ENCODE measurements around the gene OGT.
"Not testable (repeated sequence)": the region's sequence is repeated elsewhere in the genome, so short reads cannot be mapped to it uniquely, and the experiment has no call there.

Gene OGT

DNA sequence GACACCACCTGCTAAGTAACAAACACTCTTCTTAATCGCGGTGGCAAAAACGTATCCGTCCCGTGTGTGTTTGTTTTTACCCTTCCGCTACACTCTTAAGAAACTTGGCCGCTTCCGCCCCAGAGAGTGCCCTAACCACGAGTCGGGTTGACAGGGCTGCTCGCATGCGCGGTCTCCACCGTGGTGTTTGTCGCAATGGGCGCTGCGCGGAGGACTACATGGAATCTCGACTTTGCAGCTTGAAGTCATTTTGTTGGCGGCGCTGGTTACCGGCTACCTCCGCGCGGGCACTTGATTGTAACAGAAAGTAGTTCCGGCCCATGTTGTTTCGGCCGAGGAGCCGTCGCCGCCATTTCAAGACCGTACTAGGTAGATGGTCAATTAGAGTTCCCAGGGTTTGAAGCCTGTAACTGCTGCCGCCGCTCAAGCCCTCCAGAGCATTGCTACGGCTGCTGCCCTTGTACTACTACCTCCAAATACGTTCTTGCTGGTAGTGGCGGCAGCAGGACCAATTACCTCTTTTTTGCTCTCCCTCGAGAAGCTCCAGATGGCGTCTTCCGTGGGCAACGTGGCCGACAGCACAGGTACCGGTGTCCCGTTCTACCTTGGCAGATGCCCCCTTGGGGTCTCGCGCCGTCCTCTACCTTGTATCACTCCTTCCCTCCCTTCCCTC lies at the start of gene OGT:
Gene OGT (plus strand): TSS at position 352 of the 673 bp plus-strand sequence. CDS start 196 bp downstream, at position 548.
- peak; percentile 81 to 89 for DNase-seq (ENCODE audit: low read depth in 2 of 2)

DNA sequence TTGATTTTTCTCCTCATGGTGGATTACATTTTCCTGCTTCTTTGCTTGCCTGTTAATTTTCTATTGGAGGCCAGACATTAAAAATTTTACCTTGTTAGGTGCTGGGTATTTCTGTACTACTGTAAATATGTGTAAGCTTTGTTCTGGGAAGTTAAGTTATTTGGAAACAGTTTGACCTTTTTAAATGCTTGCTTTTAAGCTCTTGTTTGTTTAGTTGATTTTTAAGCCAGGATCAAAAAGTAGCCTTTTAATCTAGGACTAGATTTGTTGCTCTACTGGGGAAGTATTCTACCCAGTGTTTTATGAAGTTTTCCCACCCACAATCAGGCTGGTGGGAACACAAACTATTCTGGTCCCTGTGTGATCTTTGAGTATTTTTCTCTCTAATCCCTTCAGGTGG lies 45.1 kb upstream of the OGT start:
- DNase-seq (ENCODE audit: low read depth in 2 of 2) = no peak

DNA sequence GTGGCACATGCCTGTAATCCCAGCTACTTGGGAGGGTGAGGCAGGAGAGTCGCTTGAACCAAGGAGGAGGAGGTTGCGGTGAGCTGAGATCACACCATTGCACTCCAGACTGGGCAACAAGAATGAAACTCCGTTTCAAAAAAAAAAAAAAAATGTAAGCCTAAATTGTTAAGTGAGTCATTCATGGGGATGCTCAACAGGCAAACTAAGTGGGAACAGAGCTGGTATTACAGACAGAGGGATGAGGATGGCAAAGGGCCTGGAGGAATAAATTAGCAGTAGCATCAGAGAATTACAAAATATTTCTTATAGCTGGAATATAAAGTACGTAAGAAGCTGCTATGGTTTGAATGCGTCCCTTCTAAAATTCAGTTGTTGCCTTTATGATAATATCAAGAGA lies 43.4 kb upstream of the OGT start:
- DNase-seq (ENCODE audit: low read depth in 2 of 2) = no peak

DNA sequence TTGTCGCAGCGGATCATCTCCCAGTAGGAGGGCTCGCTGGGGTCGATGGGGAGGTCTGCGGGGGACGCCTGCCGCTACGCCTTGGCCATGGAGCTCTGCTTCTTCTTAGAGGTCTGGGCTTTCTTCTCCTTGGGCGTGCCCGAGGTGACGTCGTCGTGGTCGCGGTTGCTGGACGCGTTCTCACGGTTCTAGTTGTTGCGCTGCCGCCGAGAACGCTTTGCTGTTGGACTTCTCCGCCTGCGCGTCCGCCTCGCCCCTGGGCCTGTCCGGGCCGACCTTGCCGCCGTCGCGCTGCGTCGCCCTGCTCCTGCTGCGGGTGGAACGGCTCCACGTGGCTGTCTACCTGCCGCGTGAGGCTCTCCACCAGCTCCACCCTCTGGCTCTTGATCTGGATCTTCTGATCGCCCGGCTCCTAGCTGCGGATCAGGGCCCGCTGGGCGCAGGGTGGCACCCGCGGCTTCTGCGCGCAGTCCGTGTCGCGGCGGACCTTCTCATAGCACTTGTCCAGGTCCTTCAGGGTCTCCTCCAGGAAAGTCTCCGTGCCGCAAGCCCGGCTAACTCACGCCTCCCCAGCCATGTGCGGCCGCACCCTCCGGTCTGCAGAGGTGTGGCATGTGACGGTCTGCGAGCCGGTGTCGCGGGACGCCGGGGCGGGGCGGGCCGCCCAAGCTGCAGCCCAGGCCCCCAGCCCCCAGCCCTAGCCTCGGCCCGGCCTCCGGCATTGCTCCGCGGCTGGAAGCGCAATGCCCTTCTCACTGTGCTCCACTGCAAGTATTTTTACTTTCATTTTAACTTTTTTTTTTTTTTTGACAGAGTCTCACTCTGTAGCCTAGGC lies 40.5 kb upstream of the OGT start:
- DNase-seq (ENCODE audit: low read depth in 2 of 2) = peak in 1 of 2 donors; percentile 2

DNA sequence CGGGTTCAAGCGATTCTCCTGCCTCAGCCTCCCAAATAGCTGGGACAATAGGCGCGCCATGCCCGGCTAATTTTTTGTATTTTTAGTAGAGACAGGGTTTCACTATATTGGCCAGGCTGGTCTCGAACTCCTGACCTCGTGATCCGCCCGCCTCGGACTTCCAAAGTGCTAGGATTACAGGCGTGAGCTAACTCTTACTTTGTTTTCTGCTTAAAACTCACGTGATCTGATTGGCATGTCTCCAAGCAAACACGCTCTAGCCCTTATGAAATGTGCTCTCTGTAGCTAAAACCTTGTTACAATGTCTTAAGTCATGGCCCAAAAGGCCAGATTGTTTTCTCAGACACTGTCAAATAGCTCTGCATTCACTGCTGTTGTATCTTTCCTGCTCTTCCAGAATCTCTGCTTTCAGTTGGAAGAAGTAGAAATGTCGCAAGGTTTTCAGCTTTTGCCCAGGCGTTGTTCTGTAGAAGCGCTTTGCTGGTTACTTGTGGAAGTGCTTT lies 39.7 kb upstream of the OGT start:
- no peak for DNase-seq (ENCODE audit: low read depth in 2 of 2)

DNA sequence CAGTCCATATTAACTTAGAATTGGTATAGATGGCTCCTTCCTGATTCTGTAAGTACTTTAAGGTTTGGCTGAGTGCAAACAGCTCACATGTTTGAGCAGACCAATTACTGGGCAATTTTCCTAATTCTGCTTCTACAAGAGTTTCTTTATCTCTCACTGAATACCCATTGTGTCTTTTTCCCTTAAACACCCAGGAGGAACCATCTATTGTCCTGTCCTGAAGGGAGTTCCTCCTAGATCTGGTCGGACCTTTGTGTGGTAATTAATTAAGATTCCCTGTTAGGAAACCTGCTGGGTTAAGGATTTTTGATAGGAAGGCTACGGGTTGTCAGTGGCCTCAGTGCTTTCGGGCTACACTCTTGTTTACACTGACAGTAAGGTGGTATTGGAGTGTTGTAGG lies 36.9 kb upstream of the OGT start:
- DNase-seq (ENCODE audit: low read depth in 2 of 2) = not testable (repeated sequence)

DNA sequence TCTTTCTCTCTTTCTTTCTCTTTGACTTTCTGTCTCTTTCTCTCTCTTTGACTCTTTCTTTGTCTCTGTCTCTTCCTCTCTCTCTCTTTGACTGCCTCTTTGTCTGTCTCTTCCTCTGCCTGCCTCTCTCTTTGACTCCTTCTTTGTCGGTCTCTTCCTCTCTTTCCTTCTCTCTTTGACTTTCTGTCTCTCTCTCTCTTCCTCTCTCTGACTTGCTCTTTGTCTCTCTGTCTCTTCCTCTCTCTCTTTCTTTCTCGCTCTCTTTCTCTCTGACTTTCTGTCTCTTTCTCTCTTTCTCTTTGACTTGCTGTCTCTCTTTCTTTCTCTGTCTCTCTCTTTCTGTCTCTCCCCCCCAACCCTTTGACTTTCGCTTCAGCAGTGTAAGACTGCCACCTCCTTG lies 36.4 kb upstream of the OGT start:
- no peak for DNase-seq (ENCODE audit: low read depth in 2 of 2)

DNA sequence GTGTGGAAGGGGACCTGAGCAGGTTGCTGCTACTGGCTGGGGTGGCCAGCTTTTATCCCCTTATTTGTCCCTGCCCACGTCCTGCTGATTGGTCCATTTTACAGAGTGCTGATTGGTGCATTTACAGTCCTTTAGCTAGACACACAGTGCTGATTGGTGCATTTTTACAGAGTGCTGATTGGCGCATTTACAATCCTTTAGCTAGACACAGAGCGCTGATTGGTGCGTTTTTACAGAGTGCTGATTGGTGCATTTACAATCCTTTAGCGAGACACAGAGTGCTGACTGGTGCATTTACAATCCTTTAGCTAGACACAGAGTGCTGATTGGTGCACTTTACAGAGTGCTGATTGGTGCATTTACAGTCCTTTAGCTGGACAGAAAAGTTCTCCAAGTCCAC lies 30.8 kb upstream of the OGT start:
- DNase-seq (ENCODE audit: low read depth in 2 of 2) = not testable (repeated sequence)

DNA sequence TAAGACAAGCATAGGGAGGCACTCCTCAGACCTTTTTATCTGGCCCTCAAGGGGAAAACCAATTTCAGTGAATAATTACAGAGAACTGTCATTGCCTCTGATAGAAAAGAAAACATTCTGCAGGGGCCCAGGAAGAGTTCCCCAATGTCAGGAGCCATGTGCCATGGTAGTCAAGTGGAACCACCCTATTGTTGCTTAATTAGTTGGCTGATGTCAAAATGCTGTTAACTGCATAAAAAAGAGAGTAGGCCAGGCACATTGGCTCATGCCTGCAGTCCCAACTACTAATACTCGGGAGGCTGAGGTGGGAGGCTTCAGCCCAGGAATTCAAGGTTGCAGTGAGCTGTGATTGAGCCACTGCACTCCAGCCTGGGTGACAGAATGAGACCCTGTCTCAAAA lies 28.6 kb upstream of the OGT start:
- DNase-seq (ENCODE audit: low read depth in 2 of 2) = no peak

DNA sequence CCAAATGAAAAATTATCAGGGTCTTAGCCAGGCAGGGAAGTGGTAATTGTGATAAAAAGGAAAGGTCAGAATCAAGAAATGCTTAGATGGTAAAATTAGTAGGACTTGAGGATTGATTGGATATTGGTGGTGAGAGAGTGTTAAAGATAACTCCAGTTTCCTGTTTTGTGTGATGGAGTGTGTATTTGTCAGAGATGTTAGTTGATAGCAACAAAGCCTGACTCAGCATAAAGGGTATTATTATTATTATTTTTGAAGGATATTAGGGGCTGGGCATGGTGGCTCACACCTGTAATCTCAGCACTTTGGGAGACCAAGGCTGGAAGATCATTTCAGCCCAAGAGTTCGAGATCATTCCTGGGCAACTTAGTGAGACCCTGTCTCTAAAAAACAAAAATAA lies 23.6 kb upstream of the OGT start:
- DNase-seq (ENCODE audit: low read depth in 2 of 2) = no peak

DNA sequence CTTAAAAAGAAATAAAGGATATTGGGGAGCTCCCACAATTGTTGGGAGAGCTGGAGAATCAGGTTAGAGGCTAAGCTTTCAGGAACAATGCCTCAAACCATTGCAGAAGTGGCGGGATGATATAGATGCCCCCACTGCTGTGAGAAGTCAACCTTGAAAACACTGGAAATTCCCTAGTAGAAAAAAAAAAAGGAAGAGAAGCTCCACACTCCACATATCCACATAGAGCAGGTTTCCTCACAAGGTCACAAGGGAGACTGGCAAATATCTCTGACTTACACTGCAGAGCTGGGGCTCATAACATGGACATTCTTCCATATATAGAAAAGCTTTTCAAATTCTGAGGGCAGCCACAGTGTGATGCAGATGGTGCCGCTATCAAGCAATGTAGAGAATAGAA lies 22.7 kb upstream of the OGT start:
- DNase-seq (ENCODE audit: low read depth in 2 of 2) = no peak

DNA sequence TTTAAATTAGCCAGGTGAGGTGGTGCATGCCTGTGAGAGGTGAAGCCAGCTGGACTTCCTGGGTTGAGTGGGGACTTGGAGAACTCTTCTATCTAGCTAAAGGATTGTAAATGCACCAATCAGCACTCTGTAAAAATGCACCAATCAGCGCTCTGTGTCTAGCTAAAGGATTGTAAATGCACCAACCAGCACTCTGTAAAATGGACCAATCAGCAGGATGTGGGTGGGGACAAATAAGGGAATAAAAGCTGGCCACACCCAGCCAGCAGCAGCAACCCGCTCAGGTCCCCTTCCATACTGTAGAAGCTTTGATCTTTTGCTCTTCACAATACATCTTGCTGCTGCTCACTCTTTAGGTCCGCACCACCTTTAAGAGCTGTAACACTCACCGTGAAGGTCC lies 19.2 kb upstream of the OGT start:
- not testable (repeated sequence) for DNase-seq (ENCODE audit: low read depth in 2 of 2)

DNA sequence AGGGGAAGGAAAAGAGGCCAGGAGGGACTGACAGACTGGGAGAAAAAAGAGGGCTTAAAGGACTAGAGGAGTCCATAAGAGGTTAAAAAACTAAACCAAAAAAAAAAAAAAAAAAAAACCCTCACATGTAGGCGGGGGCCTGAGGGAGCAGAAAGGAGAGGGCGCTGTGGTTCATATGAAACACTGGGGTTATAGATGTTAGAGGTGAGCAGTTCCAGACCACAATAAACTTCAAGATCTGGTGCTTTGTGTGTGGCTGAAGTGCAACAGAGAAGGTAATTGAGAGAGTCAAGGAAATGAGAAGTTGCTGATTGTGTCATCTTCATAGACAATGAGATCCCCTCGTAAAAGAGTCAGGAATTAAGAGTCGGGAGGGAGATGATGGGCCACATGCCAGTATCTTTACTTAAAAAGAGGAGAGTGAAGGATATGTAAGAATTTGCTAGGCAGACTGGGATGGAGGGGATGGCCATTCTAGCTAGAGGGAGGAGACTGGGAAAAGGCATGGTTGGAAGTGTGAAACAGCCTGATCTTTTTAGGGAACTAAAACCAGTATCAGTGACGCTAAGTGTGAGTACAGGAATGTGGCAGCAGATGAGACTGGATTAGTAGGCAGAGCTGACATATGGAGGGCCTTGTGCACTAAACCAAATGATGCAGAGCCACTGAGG lies 18.4 kb upstream of the OGT start:
- no peak for DNase-seq (ENCODE audit: low read depth in 2 of 2)

DNA sequence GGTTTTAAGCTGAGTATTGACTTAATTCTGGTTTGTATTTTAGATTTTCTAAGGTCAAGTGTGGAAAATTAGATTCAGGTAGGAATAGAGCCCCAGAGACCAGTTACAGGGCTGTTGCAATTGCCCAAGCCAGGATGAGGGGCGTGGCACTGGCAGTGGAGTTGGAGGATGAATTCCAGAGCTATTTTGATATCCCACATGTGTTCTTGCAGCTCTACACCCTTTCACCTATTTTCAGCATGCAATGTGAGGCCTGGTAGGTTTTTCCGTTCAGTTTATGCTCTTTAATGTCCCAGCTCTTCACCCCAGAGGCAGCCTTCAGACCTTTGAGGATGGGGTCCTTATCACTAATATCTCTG lies 17.9 kb upstream of the OGT start:
- no peak for DNase-seq (ENCODE audit: low read depth in 2 of 2)

DNA sequence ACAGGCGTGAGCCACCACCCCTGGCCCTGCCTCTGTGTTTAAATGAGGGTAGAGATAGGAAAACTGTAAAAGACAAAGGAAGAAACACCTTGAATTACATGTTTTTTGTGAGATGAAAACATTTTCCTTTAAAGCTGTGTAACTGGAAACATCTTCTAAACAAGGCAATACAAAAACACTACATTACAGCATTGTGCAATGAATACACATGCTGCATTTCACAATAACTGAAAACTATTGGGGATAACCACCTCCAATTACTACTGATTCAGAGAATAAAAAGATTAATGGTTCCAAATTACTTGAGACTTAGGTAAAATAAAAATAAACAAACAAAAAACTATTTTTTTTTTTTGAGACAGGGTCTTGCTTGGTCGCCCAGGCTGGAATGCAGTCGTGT lies 7.6 kb upstream of the OGT start:
- DNase-seq (ENCODE audit: low read depth in 2 of 2) = no peak

DNA sequence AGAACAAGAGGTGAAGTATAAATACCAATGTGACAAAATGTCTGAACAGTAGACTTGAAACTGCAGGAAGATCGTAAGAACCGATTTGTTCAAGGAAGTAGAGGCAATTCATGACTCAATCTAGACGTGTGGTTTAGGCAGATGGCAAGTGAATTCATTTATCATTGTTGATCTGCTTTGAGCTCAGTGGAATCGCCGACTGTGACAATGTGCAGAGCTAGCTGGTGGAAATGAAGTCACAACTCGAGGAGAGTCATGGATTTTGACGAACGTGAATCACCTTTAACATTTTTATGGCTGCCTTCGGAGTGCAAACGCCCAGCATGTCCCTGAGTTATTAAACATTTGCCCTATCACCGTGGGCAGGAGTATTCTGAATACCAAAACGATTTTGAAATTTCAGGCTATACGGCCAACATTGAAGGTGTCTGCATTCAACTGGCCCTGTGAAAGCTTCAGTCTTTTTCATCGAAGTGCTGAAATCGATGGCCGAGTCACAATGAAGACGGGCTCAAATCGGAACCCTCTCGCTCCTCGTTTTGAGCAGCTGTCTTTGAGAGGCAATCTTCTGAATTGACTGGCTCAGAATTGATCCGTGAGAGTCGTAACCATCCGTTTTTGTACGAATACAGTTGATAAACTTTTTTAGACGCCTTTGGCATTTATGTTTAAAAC lies 689 bp upstream of the OGT start:
- DNase-seq (ENCODE audit: low read depth in 2 of 2) = peak in 1 of 2 donors; percentile 49

DNA sequence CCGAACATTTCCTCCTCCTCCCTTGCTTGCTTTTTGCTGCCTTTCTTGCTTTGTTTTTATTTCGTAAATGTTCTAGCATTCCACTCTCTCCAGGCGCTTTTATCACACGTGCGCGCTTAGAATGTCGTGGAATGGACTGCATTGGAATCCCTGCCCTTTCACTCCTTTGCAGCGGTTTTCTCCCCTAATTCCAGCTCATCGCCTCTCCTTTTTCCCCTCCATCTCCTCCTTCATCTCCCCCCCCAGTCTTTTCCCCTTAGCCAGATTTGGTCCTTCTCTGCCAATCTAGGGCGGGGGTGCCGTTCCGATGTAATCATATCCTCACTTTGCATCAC lies 579 bp downstream of the OGT start:
- no peak for DNase-seq (ENCODE audit: low read depth in 2 of 2)

DNA sequence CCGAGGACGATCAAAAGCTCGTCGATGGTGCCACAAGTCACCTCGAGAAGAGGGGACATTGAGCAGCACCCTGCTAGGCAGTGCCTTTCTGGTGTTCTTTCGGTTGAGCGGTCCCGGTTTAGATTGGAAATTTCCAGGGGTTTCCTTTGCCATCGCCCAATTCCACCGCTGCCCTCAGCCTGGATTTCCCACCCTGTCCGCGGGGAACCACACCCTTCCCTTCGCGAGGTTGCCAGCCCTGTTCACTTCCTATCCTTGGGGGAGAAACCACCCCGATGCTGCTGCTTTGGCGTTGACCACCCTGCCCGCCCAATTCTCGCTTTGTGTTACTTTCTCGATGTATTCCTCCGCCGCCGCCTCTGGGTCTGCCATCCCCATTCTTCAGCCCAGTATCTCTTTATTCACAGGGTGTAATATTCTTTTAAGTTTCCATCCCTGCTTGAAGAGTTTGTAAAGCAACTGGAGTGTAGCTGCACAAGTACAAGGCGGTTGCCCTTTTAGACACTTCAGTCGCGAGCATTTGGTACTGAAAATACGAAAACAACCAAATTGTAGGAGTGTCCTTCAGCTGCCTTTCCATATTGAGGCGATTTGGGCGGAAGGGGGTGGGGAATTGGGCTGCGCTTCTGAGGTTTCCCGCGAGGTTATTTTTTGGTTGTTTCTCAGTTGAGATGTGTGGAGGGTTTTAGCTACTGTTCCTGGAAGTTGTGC lies 1.1 kb downstream of the OGT start:
- DNase-seq (ENCODE audit: low read depth in 2 of 2) = peak in 1 of 2 donors; percentile 26

DNA sequence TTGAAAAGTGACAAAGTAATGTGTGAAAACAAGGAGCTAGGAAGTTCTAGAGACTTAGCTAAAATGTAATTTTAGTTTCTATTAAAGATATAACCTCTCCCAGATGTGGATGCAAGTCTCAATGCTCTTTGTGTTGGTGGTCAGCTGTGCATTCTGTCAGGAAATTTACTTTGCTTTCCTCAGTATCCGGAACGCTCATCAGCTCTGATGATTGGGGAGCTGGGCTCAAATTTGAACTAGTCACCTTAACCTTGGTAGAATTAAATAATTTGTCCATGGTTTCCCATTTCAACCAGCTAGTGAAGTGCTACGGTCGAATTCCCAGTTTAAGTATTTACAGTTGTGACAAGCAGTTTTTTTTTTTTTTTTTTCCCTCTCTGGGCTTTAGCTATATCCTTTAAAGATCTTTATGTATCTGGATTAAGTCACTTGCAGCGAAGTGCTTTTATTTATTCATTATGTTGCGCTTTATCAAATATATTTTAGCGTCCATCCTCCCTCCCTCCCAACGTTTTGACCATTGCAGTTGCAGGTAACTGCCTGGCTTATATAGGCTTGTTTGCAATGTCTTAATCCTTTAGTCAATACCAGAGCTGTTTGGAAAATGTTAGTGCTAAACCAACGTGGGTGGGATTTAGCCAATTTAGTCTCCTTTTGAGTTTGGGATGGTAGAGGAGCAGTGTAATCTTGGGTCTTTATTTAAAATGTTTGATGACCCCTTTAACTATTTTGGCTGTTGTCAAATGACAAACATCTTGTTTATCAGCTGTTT lies 2.1 kb downstream of the OGT start:
- DNase-seq (ENCODE audit: low read depth in 2 of 2) = no peak

DNA sequence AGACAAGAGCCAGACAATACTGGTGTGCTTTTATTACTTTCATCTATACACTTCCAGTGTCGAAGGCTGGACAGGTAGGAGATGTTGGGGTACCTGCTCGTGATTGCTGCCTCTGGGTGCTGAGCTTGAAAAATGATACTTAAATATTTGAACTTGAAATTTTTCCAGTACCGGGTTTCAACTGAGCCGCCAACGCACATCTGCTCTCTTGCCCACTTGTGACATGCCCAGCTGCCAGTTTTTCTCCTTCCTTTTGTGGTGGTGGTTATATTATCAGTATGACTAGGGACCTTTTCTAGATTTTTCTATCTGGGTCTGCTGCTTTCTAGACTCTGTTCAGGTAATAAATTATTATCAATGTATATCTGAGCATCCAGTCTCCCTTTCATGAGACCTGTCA lies 3.4 kb downstream of the OGT start:
- DNase-seq (ENCODE audit: low read depth in 2 of 2) = peak in 1 of 2 donors; percentile 16

DNA sequence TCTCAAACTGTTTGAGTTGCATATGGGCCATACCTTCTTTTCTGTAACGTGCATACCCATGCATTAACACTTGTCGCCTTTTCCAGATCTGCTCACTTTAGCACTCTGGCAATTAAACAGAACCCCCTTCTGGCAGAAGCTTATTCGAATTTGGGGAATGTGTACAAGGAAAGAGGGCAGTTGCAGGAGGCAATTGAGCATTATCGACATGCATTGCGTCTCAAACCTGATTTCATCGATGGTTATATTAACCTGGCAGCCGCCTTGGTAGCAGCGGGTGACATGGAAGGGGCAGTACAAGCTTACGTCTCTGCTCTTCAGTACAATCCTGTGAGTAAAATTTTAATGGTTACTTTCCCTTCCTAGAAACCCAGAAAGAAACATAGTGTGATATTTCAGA lies 4.8 kb downstream of the OGT start:
- no peak for DNase-seq (ENCODE audit: low read depth in 2 of 2)

Data from activated CD8-positive, alpha-beta memory T cell treated with anti-CD3 and anti-CD28 coated beads for 4 hours (primary cell).